Activated naive CD4-positive, alpha-beta T cell treated with anti-CD3 and anti-CD28 coated beads, Interleukin-2, amount 50 U/mL, for 72 hours (primary cell): Measurements from ENCODE around the gene CYBC1. TPM values are rescaled to one million over a fixed set of nuclear protein-coding genes. Genes with fewer than 3 reads are reported as not detected.

Experiments
- ATAC-seq, 2 donors: fragments of 150-1000 bp; cut with Tn5 transposase; 2 replicates each; pipeline ENCODE4 v1.10.0; 2021; ENCODE audit warnings: mild to moderate bottlenecking in 2 of 2, moderate library complexity in 2 of 2
- DNase-seq, 2 donors: peaks; one replicate each; pipeline ENCODE4 v3.0.0; 2021 to 2022; ENCODE audit warnings: low spot score in 2 of 2
- H3K27ac Mint-ChIP-seq, 2 donors: one replicate each; pipeline ENCODE4 v1.8.0; 2022; ENCODE audit warnings: mild to moderate bottlenecking in 2 of 2, mixed read lengths in 2 of 2
- H3K36me3 Mint-ChIP-seq, 2 donors: one replicate each; pipeline ENCODE4 v1.8.0; 2022; ENCODE audit warnings: mixed read lengths in 2 of 2
- H3K9me3 Mint-ChIP-seq, 2 donors: one replicate each; pipeline ENCODE4 v1.8.0; 2022; ENCODE audit warnings: mixed read lengths in 2 of 2
- total RNA-seq, 2 donors: library from RNA; stranded (reverse); gene quantifications; one replicate each; pipeline ENCODE4 v1.2.3, GENCODE V29; 2022

Gene CYBC1
- total RNA-seq, 2 donors from 2014 or later, result 205 to 401 TPM

DNA sequence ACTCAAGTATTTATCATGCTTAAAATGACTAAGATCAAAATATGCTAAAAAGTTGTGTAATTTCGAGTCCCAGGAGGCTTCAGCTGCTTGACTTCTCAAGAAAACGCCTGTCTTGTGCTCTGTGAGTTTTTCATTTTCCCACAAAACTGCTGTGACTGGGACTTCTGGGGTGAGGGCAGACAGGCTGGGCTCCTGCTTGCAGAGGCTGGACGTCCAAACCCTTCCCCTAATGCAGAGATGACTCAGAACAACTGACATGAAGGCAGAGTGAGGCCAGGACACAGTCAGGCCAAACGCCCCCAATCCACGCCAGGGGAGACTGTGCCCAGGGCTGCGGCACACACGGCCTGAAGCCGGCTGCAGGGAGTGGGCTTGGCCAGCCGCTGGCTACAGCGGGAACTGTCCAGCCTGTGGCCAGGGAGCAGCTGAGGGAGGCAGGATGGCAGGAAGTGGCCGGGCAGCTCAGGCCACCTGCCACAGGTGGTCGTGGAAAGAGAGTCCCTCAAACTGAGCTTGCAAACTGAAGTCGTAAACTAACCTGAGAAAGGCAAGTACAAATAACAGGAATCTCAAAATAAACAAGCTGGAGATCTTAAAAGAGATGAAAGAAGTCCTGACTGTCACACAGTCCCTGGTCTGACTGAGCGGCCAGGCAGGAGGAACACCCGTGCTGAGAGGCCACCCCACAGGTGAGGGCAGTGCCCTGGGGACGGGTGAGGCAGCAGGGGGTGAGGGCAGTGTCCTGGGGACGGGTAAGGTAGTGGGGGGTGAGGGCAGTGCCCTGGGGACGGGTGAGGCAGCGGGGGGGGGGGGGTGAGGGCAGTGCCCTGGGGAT, 53.7 kb downstream of the CYBC1 start:
- Mint-ChIP-seq H3K9me3 (no peaks in the 10 kb centered on the region), H3K27ac (no peak overlapping the region), H3K36me3 (peaks cover 0 to 10% of the 10 kb centered on the region in 2 donors)
- ATAC-seq (no peak), DNase-seq (no peak)

GRCh38 chr17:82394278-82394677, 56.3 kb downstream of the CYBC1 start:
- Mint-ChIP-seq H3K36me3 (no peaks in the 10 kb centered on the region), H3K27ac (no peak overlapping the region), H3K9me3 (no peaks in the 10 kb centered on the region)
- ATAC-seq (no peak), DNase-seq (no peak)

DNA sequence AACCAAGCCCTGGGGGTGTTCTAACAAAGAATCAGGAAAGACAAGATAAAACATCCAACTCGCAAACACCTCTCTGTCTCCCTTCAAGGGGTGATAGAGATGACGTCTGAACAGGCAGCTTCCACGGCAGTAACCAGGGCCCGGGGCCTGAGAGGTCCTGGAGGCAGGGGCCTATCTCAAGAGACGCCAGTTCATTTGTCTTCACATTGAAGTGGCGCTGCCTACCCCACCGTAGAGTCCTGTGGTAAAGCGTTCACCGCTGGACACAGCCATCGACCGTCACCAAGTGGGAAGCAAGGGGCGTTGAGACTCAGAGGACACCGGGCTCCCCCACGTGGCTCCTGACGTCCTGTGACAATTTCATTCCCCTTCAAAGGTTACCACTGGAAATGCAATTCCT, 57.6 kb downstream of the CYBC1 start:
- Mint-ChIP-seq H3K9me3 (no peaks in the 10 kb centered on the region), H3K36me3 (no peaks in the 10 kb centered on the region), H3K27ac (no peak overlapping the region)
- ATAC-seq (no peak), DNase-seq (no peak)

Other genes with a start within 250 kb of the CYBC1 start
- 10 to 100 TPM; 34.6 to 51.3 TPM for gene CCDC57, start 237.9 kb downstream of the CYBC1 start, total RNA-seq
- 100 to 1,000 TPM in 1 of 2 donors, 1 to 10 TPM in 1; 8.6 to 197 TPM for gene SLC16A3, start 221.7 kb downstream of the CYBC1 start, total RNA-seq
- 100 to 1,000 TPM; 130 to 171 TPM for gene CSNK1D, start 177.1 kb downstream of the CYBC1 start, total RNA-seq
- gene CD7, start 133.1 kb downstream of the CYBC1 start, total RNA-seq, result 100 to 1,000 TPM; 620 to 646 TPM
- gene SECTM1, start 117.0 kb downstream of the CYBC1 start, total RNA-seq, result 10 to 100 TPM in 1 of 2 donors, 1 to 10 TPM in 1; 2.3 to 13.7 TPM
- gene TEX19, start 91.5 kb downstream of the CYBC1 start, total RNA-seq, result under 1 TPM; 0.18 to 0.41 TPM
- gene UTS2R, start 79.0 kb downstream of the CYBC1 start, total RNA-seq, result under 1 TPM in 1 of 2 donors, not detected in 1; 0.18 TPM
- gene HEXD, start 32.4 kb downstream of the CYBC1 start, total RNA-seq, result 10 to 100 TPM; 16.2 to 33.6 TPM
- 10 to 100 TPM; 16.8 to 23.5 TPM for gene OGFOD3, start 32.2 kb downstream of the CYBC1 start, total RNA-seq
- gene NARF, start 8.0 kb upstream of the CYBC1 start, total RNA-seq, result 100 to 1,000 TPM; 159 TPM
- gene FOXK2, start 69.0 kb upstream of the CYBC1 start, total RNA-seq, result 10 to 100 TPM; 56.2 to 67.4 TPM
- 10 to 100 TPM; 33.9 to 89.9 TPM for gene WDR45B, start 197.7 kb upstream of the CYBC1 start, total RNA-seq
- gene RAB40B, start 247.9 kb upstream of the CYBC1 start, total RNA-seq, result 1 to 10 TPM; 1.7 to 2.8 TPM